Esophagus squamous epithelium (tissue), 5 donors: Measurements from ENCODE around the gene SLC25A19. TPM values are rescaled to one million over a fixed set of nuclear protein-coding genes. Genes with fewer than 3 reads are reported as not detected.

Source experiments
- DNase-seq: peaks from one replicate; lab custom pipeline; 2025; lab: John Stamatoyannopoulos, UW
- H3K27ac ChIP-seq, 4 donors: fragments of 200-600 bp; sonication (generic); one replicate each; pipeline ENCODE4 v1.5.1; 2016 to 2019; ENCODE audit warnings: mild to moderate bottlenecking in 1 of 4
- H3K27me3 ChIP-seq, 4 donors: fragments of 200-600 bp; sonication (generic); 1 replicate in 3 of 4; 2 replicates in 1 of 4; pipeline versions ENCODE4 v1.5.1 to v1.6.0; 2017 to 2021; ENCODE audit warnings: antibody characterized with exemption in 1 of 4
- H3K36me3 ChIP-seq, 3 donors: fragments of 200-600 bp; sonication (generic); one replicate each; pipeline ENCODE4 v1.5.1; 2016 to 2019
- H3K4me1 ChIP-seq, 3 donors: fragments of 200-600 bp; sonication (generic); one replicate each; pipeline ENCODE4 v1.5.1; 2017 to 2019
- H3K4me3 ChIP-seq, 4 donors: fragments of 200-600 bp; sonication (generic); 1 replicate in 3 of 4; 2 replicates in 1 of 4; pipeline ENCODE4 v1.5.1; 2016 to 2019; ENCODE audit warnings: mild to moderate bottlenecking in 2 of 4, moderate library complexity in 1 of 4
- H3K9me3 ChIP-seq, 3 donors: fragments of 200-600 bp; sonication (generic); one replicate each; pipeline ENCODE4 v1.5.1; 2016 to 2019
- POLR2A ChIP-seq, 4 donors: fragments of 450-650 bp; IDR thresholded peaks; one replicate each; pipeline ENCODE4 v1.6.1; 2017; ENCODE audit warnings: antibody characterized with exemption in 4 of 4, mild to moderate bottlenecking in 4 of 4, moderate library complexity in 3 of 4
- WGBS, 2 donors: methylation state at CpG; one replicate each; pipeline ENCODE4 v1.1.5; 2018; 5-methylcytosine and 5-hydroxymethylcytosine counted together
- intact Hi-C: fragments of 100-400 bp; cut with DNase I; formaldehyde crosslinking; loops from one replicate; pipeline ENCODE4 v1.15.0; 2022
- total RNA-seq, 4 donors: library from RNA; depleted of rRNA; stranded (reverse); fragments of >200 nt; gene quantifications; one replicate each; pipeline ENCODE4 v1.1.0, GENCODE V29; 2016
- TF ChIP-seq, protein P1 (sequence below), 6 experiments: fragments of 450-650 bp in 4 of 6; fragments of 200-600 bp in 2 of 6; sonication (generic) in 2 of 6; IDR thresholded peaks; one replicate each; pipeline ENCODE4 v1.5.1; 2016 to 2019; ENCODE audit warnings: antibody characterized with exemption in 6 of 6, mild to moderate bottlenecking in 4 of 6, moderate library complexity in 4 of 6
- donor health status: DM: yes; HTN: yes; CAD: no.

The SLC25A19 gene
- total RNA-seq, 4 donors from 2014 or later = 9.2 to 15.2 (median 11.2) TPM

- WGBS, 2 donors = 38 to 64% methylated on average over 9 of the region's 24 CpGs
- DNase-seq = no peak
- Histone ChIP-seq H3K27me3 (no peaks in the 10 kb centered on the region), H3K9me3 (no peaks in the 10 kb centered on the region), H3K4me1 (peaks cover 14 to 50% (median 23%) of the 10 kb centered on the region in 3 donors), H3K27ac (peak overlapping the region; percentile 85 to 99 (median 97)), H3K36me3 (peaks cover 0 to 17% (median 0%) of the 10 kb centered on the region in 3 donors), H3K4me3 (peak overlapping the region; percentile 58 to 97 (median 94))
- no peak for TF ChIP-seq POLR2A (IDR thresholded peaks at IDR 0.05)
- TF ChIP-seq, protein P1, sequence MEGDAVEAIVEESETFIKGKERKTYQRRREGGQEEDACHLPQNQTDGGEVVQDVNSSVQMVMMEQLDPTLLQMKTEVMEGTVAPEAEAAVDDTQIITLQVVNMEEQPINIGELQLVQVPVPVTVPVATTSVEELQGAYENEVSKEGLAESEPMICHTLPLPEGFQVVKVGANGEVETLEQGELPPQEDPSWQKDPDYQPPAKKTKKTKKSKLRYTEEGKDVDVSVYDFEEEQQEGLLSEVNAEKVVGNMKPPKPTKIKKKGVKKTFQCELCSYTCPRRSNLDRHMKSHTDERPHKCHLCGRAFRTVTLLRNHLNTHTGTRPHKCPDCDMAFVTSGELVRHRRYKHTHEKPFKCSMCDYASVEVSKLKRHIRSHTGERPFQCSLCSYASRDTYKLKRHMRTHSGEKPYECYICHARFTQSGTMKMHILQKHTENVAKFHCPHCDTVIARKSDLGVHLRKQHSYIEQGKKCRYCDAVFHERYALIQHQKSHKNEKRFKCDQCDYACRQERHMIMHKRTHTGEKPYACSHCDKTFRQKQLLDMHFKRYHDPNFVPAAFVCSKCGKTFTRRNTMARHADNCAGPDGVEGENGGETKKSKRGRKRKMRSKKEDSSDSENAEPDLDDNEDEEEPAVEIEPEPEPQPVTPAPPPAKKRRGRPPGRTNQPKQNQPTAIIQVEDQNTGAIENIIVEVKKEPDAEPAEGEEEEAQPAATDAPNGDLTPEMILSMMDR (IDR thresholded peaks at IDR 0.05) = no peak
- intact Hi-C loops = no loop called here
Measured at GRCh38 chr17:75271955-75272847, 17.0 kb downstream of the SLC25A19 start.

- peaks cover 0 to 17% (median 4%) of the 10 kb centered on the region in 3 donors for H3K36me3 ChIP-seq
- peaks cover 14 to 58% (median 23%) of the 10 kb centered on the region in 3 donors for H3K4me1 ChIP-seq
- no peaks in the 10 kb centered on the region for H3K27me3 ChIP-seq
- 0% methylated on average over 1 of the region's 74 CpGs; no CpG with 5 or more reads in 1 of the 2 donors for WGBS, 2 donors
- intact Hi-C loops = no loop called here
- no peak for TF ChIP-seq POLR2A (IDR thresholded peaks at IDR 0.05)
- TF ChIP-seq, protein P1 (IDR thresholded peaks at IDR 0.05) = peak; percentile 42 to 98 (median 94)
- peak overlapping the region; percentile 85 to 99 (median 97) for H3K27ac ChIP-seq
- DNase-seq = no peak
- H3K4me3 ChIP-seq = peak overlapping the region; percentile 58 to 97 (median 94)
- no peaks in the 10 kb centered on the region for H3K9me3 ChIP-seq
Measured at GRCh38 chr17:75271233-75271954, 17.8 kb downstream of the SLC25A19 start.

- Histone ChIP-seq H3K27ac (peak within 1 kb of the TSS; percentile 97 to 99 (median 98)), H3K4me1 (peaks cover 14 to 58% (median 23%) of the 10 kb centered on the region in 3 donors), H3K27me3 (no peaks in the 10 kb centered on the region), H3K36me3 (peaks cover 0 to 22% (median 5%) of the 10 kb centered on the region in 3 donors), H3K9me3 (no peaks in the 10 kb centered on the region), H3K4me3 (peak within 1 kb of the TSS; percentile 58 to 97 (median 94))
- no CpG with 5 or more reads among the region's 39 CpGs for WGBS, 2 donors
- peak in 2 of 4 donors; percentile 37 to 49 for TF ChIP-seq POLR2A (IDR thresholded peaks at IDR 0.05)
- TF ChIP-seq, protein P1 (IDR thresholded peaks at IDR 0.05) = no peak
- intact Hi-C loops = no loop called here
- no peak for DNase-seq
Measured at GRCh38 chr17:75270966-75271232, 18.3 kb downstream of the SLC25A19 start, which contains the start of gene MIF4GD. Gene MIF4GD, minus strand, starts transcription at chr17:75271231. Its CDS starts 1,036 bp downstream, at chr17:75270195.

GRCh38 chr17:75270218-75270965 lies 18.8 kb downstream of the SLC25A19 start:
- peaks cover 0 to 27% (median 10%) of the 10 kb centered on the region in 3 donors for H3K36me3 ChIP-seq
- peak overlapping the region; percentile 97 to 99 (median 98) for H3K27ac ChIP-seq
- H3K9me3 ChIP-seq = no peaks in the 10 kb centered on the region
- TF ChIP-seq, protein P1 (IDR thresholded peaks at IDR 0.05) = peak in 4 of 6 experiments; percentile 10 to 44 (median 36)
- peak in 1 of 4 donors; percentile 30 for TF ChIP-seq POLR2A (IDR thresholded peaks at IDR 0.05)
- WGBS, 2 donors = 0% methylated on average over 4 to 14 of the region's 47 CpGs
- H3K27me3 ChIP-seq = no peaks in the 10 kb centered on the region
- H3K4me1 ChIP-seq = peaks cover 14 to 58% (median 23%) of the 10 kb centered on the region in 3 donors
- H3K4me3 ChIP-seq = peak overlapping the region; percentile 58 to 97 (median 94)
- no peak for DNase-seq
- intact Hi-C loops = no loop called here
